Measurements from ENCODE around the gene KRT38. TPM values are rescaled to one million over a fixed set of nuclear protein-coding genes. Genes with fewer than 3 reads are reported as not detected.

Gene KRT38
- total and polyA plus RNA-seq, 2 of the 8 experiments (the other 6 are each of a cell fraction or from before 2014, with no cell fraction given) = not detected

DNA sequence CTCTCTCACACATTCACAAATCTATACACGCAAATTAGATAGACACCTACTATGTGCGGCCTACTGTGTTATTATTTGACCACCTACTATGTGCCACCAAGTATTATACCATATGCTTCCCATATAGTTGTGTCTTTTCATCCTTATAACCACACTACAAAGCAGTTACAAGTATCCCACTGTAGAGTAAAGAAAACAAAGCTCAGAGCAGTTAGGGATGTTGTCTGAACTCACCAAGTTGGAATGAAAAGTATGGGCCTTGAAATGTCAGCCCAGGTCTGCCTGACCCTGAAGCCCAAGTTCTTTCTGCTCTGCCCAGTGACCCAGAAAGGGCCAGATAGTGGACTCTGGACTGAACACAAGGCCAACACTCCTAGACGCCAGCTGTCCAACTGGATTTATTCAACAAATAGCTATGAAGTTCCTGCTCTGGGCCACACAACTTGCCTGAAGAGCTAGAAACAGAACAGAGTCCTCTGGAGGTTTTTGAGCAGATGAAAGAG is 24.9 kb downstream of the KRT38 start (continued):
- TF ChIP-seq SP2 (IDR thresholded peaks at IDR 0.05; ENCODE audit: low read length) (no peak), RBBP5 (IDR thresholded peaks at IDR 0.05; ENCODE audit: borderline replicate concordance, low read depth, low read length) (no peak), CEBPB (IDR thresholded peaks at IDR 0.05; ENCODE audit: low read depth, low read length) (no peak), EP300 (IDR thresholded peaks at IDR 0.05; ENCODE audit: borderline replicate concordance in 1 of 2, low read depth in 2 of 2, low read length in 2 of 2) (no peak), MAFK (IDR thresholded peaks at IDR 0.05; ENCODE audit: low read depth, low read length) (no peak), SRF (IDR thresholded peaks at IDR 0.05; ENCODE audit: low read depth, low read length) (no peak)

Data from H1 (cell line).